GM19467 (cell line): Measurements from ENCODE around the gene STIL.
"Not testable (repeated sequence)": the region's sequence is repeated elsewhere in the genome, so short reads cannot be mapped to it uniquely, and the experiment has no call there.

Source experiments
- ATAC-seq: cut with Tn5 transposase; IDR thresholded peaks from one replicate; pipeline ENCODE4 v1.9.1; 2021; ENCODE audit warnings: mild to moderate bottlenecking, moderate library complexity; ENCODE audit not compliant: unreplicated experiment

The STIL gene

DNA sequence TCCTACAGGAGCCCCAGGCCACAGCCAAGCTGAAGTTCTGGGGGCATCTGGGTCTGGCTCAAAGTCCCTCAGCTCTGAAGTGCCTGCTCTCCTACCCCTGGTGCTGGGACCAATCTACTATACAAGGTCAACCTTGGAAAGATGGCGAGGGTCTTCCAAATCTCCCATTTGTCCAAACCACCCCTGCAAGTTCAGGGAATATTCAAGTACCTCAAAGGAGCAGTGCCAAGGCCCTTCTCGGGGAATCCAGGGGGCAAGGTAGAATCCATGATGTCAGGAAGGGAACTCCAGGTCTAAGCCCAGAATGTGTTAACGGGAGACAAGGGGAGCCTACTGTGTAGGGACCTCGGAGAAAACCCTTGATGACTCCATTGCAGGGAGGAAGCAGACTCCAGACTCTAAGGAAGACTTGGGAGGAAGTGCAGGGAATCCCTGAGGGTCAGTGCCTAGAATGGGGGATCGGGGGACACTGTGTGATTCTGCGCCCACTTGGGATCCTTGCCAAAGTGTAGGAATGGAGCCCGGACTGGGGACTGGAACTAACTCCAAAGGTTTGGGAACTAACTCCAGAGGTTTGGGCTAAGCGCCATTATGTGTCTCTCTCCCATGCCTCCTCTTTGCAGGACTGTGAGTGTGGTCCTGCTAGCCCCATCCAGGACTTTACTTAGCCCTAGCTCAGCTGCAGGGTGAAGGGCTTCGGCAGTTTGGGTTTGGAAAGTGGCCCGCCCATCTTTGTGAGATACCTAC is 90.6 kb downstream of the STIL start:
- ATAC-seq: no peak

DNA sequence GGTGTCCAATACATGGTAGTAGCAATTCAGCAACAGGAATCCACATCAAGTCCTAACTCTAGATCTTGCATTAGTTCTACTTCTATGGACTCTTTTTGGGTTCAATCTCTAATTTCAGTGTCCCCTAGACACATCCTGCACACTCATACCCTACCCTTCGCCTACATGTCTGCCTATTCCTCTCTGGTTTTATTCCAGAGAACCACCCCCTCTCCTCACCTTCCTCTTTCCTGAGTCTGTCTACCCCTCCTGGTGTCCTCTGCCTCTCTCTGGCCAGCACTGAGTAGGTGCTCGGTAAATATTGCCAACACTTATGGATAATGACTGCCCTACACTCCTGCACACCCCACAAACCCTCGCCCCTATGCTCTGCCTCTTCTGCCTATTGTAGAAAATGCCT is 91.5 kb downstream of the STIL start:
- no peak for ATAC-seq

DNA sequence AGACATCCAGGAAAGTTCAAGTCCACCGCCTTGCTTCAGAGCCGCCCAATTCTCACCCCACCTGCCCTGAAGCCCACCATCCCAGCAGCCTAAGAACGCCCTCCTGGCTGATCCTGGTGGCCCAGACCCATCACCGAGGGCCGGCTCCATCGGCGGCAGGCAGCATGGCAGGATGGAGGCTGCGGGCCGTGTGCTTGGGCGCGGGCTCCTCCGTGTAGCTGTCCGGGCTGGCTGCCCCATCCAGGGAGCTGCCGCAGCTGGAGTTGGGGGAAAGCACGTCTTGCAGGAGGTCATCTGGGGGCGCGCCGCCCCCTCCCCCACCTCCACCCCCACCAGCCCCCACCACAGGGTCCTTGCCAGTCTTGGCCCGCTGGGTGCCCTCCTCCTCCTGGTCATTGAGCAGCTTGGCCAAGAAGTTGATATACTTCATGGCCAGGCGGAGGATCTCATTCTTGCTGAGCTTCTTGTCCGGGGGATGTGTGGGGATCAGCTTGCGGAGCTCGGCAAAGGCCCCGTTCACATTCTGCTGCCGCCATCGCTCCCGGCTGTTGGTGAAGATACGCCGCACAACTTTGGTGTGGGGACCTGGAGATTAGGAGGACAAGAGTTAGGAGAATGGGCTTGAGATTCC is 94.2 kb downstream of the STIL start:
- no peak for ATAC-seq

DNA sequence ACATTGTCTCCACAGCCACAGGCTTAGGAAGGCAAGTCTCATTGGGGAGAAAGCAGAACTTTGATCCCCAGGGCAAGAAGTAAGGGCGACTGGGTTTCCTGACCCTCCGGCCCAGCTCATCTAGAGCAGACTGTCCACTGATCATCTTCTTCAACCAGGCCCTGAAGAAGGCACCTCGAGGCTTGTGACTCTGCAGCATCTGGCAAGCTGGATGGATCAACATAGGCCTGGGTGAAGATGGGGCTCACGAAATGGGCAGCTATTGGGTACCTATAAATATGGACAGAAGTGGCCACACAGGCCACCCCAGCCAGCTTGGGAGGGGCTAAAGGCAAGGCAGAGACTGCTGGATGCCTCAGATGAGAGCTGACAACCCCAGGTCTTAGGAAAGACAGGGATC is 94.9 kb downstream of the STIL start:
- ATAC-seq: no peak

DNA sequence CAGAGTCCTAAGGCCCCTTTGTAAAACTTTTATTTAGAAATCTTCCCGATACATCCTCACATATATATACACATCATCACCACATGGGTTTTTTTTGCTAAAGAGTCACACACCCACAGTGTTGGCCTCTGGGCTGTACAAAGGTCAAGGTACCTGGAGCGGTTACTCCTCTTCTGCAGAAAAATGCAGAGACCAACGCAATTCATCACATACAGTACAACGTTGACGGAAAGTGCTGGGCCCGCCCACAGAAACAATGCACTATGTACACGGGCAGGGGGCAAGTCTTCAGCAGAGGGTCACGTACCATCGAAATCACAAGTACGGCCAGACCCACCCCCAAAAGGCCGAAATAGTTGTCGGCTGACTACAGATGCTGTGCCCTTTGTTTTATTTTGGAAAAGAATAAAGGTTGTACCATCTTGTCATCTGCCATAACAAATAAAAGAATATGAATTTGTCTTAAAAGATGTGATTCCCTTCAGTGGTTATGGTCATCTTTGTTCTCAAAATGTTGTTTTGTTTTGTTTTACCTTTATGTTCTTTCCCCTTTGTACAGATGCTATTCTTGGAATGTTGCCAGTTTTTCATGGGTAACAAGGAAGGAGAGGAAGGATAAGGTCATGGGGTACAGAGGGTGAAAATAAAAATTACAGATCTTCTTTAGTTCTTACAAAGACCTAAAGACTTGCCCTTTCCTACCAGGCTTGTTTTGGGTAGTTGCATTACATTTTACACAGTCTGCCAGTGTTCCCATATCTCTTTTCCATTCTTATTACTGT is 97.5 kb downstream of the STIL start:
- ATAC-seq: no peak

DNA sequence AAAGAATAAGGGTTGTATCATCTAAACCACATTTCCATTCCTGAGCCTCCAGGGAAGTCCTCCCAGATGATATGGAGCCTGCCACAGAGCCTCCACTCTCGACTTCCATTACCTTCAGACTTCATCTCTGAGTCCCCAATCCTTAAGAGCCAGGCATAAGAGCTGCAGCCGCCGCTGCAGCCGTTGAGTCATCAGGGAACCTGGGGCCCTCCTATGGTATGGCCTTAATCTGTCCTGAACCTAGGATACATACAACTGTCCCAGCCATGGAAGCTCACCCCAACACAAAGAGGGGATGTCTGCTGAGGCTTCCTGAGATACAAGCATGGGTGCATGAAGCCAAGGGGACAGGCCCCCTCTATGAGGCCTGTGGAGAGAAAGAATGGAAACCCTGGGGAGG is 98.2 kb downstream of the STIL start:
- ATAC-seq: no peak

DNA sequence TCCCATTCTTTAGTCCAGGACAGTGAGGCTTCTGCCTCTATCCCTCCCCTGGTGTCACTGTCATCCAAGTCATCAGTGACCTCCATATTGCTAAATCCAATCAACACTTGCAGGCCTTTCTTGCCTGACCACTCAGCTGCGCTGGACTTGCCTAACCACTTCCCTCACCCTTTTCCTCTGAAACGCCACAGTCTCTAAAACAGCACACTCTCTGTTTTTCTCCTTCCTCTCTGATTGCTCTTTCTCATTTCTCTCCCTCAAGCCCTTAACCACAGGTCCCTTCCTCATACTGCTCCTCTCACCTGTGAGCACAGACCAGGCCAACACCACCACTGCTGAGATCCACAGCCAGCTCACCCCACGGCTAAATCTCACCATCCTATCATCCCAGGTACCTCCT is 99.4 kb downstream of the STIL start:
- ATAC-seq: no peak

DNA sequence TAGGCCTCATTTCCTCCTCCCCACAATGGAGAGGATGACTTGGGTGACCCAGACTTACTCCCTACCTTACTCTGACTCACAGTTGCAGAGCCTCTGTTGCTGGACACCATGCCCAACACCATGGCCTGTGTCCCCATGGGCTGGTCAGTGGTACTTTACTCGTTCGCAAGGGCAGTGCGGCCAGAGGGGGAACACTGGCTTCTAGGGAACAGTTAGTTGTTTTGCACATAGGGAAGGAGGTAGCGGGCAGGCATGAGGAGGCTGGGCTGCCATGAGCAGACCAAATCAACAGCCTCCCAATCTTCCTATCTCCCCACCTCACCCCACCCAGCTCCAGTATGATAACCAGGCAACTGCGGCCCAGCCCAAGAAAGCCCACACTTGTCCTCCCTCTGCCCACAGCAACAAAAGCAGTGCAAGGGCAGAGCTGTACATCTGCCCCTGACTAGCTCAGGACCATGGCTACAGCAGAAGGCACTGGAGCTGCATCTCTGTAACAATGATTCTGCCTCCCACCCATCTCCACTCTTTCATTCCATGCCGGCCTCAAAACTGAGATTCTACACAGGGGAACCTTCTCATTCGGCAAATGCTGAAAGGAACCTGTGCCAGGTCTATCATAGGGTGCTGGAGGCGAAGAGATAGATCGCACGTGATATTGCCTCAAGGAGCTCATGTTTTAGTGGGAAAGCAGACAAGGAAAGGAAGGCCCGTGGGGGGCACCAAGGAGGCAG is 100.5 kb downstream of the STIL start:
- no peak for ATAC-seq

DNA sequence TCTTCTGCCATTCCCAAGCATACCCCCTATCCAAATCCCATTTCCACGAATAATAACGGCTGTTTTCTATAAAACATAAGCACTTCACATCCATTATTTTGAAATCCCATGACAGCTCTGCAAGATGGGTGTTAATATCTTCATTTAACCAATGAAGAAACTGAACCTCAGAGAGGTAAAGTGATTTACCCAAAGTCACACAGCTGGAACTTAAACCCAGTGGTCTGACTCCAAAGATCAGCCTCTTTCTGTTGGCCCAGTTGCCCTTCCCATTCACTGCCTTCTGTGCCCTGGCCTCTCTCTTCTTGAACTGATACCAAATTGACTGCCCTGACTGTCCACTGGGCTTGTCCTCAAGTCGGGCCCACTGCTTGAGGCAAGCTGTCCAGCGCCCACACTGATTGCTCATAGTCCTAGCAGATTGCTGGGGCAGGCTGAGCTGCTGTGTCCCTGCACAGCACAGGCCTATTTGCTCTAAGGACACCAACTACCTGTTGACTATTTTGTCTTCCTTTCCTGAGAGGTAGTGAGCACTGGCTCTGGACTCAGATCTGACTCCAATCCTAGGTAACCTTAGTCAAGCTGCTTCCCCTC is 101.2 kb downstream of the STIL start:
- ATAC-seq: no peak

DNA sequence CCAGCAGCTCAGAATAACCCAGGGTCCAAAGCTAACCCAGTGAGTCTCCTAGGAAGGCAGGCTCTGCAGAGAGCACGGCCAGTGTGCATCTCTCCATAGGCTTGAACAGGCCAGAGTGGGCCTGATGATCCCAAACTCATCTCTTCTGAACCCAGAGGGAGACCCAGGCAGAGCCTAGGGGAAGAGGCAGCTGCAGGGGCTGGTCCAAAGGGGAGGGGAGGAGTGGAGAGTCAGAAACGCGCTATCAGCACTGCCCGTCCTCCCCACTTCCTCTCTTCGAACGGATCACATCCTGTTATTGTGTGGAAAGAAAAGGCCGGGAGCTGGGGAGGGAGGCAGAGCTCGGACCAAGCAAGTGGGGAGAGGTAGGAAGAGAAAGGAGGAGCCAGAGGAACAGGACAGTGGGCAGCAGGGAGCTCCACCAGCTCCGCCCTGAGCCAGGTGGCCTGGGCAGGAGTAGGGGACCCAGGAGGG is 102.1 kb downstream of the STIL start:
- no peak for ATAC-seq

DNA sequence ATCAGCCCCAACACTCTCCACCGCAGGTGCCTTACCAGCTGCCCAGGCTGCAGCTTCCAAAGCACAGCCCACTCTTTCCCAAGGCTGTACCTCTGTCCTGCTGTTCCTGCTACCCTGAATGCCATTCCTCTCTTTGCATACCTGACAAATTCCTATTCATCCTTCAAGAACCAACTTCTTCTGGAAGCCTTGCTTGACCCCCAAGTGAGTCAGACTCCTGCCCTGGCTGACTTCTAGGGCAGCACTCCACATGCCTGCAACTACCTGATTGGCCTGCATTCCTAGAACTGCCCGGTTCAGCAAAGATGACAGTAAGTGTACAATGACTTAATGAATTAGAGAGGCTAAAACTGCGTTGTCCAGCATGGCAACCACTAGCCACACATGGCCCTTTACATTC is 103.3 kb downstream of the STIL start:
- ATAC-seq: no peak

DNA sequence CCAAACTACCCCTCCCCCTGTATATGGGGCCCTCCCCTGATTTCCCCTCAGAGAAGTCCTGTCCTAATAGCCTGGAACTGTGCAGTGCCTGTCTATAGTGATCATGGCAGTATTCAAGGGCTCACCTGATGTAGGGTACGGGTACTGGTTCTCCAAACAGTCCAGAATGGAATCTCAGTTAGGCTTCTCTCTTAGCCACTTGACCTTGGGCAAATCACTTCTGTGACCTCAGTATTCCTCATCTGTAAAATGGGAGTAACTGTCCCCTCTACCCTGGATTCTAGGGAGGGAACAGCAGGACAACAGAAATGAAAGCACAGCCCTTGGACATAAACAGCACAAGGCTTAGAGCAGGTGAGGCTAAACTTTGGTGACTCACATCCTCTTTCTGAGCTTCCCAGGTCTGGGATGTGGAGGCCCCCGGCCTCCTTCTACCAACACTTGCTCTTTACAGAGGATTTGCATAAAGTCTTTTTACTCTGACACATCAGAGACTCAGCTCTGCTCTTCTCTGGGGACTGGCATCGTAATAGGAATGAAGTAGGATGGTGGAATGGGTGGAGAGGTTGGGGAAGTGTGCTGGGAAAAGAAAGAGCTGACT is 104.1 kb downstream of the STIL start:
- no peak for ATAC-seq

DNA sequence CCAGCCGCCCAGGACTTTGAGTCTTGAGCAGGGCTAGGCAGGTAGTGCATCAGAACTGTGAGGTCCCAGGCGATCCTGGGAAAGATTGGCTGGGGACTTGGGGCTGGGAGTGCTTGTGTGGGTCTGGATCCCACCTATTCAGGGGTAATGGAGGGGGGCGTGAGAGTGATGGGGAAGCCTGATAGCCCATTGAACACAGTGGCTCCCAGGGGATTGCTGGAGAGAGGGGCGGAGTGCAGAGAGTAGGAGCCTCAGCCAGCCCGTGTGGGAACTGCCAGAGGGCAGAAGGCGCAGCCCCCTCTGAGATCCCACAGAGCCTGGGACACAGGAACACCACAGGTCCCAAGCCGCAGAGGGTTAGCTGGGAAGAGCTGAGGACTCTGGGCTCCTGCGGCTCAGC is 104.9 kb downstream of the STIL start:
- ATAC-seq: no peak

DNA sequence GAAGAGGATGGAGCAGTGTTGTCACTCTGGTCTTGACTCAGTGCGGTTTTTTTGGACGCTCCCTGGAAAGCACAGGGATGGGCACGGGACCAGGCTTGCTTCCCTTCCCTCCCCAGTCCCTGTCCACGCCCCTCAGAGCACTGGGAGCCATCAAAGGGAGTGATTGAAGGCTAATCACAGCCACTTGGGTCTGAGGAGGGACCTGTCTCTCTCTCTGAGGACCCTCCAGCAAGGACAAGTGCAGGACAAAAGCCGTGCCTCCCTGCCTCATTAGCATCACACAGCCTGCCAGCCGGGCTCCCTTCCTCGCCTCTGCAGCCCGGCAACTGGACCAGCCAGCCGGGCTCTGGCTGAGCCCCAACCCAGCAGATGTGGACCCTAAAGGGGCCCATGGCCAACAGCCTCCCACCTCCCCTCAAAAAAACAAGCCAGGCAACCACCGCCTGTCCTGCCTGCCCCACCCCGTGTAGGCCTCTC is 105.5 kb downstream of the STIL start:
- ATAC-seq: no peak

DNA sequence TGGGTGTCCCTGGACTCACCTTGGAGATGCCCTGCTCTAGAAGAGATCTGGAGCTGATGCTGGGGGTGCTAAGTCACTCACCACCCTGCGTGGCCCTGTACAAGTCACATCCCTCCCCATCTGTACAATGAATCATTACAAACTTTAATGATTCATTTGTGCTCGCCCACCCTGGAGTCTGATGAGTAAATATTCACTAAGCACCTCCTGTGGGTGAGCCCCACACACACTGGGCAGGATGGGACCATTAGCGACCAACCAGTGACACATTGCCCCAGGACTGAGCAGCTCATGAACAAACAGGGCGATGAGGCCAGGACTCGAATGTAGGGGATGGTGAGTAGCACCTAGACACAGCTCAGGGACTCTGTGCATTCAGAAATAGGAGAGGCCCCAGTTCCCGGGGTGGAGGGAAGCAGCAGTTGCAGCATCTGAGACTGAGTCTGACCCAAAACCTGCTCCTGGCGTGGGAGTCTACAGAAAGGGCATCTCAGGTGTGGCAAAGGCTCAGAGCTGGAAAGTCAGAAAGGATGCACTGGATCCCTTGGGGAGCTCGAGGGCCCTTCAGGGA is 106.1 kb downstream of the STIL start:
- no peak for ATAC-seq

DNA sequence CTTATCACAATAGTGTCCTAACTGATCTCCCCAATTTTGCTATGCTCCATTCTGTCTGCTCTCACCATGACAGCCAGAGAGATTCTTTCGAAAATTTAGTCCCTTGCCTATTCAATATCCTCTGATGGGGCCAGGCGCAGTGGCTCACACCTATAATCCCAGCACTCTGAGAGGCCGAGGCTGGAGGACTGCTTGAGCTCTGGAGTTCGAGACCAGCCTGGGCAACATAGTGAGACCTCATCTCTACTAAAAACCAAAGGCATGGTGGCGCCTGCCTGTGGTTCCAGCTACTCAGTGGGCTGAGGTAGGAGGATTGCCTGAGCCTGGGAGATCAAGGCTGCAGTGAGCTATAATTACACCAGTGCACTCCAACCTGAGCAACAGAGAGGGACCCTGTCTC is 108.0 kb downstream of the STIL start:
- no peak for ATAC-seq

DNA sequence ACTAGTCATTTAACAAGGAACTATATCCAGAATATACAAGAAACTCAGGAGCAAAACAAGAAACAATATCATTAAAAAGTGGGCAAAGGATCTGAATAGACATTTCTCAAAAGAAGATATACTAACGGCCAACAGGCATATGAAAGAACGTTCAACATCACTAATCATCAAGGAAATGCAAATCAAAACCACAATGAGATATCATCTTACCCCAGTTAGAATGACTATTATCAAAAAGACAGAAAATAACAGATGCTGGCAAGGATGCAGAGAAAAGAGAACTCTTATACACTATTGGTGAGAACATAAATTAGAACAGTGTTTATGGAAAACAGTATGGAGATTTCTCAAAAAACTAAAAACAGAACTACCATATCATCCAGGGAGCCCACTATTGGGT is 110.4 kb downstream of the STIL start:
- not testable (repeated sequence) for ATAC-seq

DNA sequence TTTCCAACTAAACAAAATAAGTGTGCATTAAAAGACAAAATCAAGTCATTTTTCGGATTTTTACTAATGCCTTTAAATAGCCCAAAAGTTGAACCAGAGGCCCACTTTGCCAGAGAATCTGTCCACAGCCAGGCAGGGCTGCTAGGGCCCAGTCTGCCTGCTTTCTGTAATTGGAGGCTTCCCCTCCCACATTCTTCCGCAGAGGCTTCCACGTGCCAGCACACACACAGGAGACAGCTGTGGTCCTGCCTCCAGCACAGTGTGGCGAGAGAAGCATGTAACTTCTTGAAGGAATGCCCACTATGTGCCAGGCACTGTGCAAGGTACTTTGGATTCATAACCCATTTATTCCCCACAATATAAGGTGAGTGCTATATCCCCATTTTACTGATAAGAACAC is 112.8 kb downstream of the STIL start:
- ATAC-seq: no peak
